GM12878 (cell line): ENCODE data around the gene NCAPD2.

Experiments
- CBX5 ChIP-seq: sonication (generic); IDR thresholded peaks from 2 replicates; pipeline ENCODE4 v1.6.1; 2016; ENCODE audit warnings: low read depth, moderate library complexity, mild to moderate bottlenecking, inconsistent platforms
- CHD1 ChIP-seq: IDR thresholded peaks from 2 replicates; pipeline ENCODE4 v1.6.1; 2012; ENCODE audit warnings: low read depth, low read length, improper control_type of control experiment
- EZH2 ChIP-seq: IDR thresholded peaks from 2 replicates; pipeline ENCODE4 v1.6.1; 2012; ENCODE audit warnings: low read depth, mild to moderate bottlenecking, control low read depth, inconsistent platforms, low read length, borderline replicate concordance; ENCODE audit not compliant: control insufficient read depth
- HCFC1 ChIP-seq: fragments of 150-350 bp; IDR thresholded peaks from 2 replicates; pipeline ENCODE4 v1.6.1; 2014; ENCODE audit warnings: low read length
- MYC ChIP-seq: IDR thresholded peaks from 2 replicates; pipeline ENCODE4 v1.6.1; 2011; ENCODE audit warnings: mild to moderate bottlenecking, low read length, moderate library complexity, inconsistent platforms; ENCODE audit not compliant: insufficient read depth, insufficient replicate concordance, insufficient read length, severe bottlenecking
- TF ChIP-seq, protein P1 (sequence below), 3 experiments: IDR thresholded peaks in 2 of 3; conservative IDR thresholded peaks in 1 of 3; 2 replicates each; pipeline ENCODE4 v1.5.1; 2011; ENCODE audit warnings: low read depth in 3 of 3, low read length in 3 of 3, mild to moderate bottlenecking in 3 of 3, control low read depth in 2 of 3, moderate library complexity in 2 of 3, inconsistent platforms in 1 of 3, mixed read lengths in 1 of 3; ENCODE audit not compliant: control insufficient read depth in 2 of 3, insufficient read depth in 1 of 3; ENCODE audit errors: extremely low read depth in 1 of 3
- TF ChIP-seq, protein P2 (sequence below): IDR thresholded peaks from 2 replicates; pipeline ENCODE4 v1.6.1; 2011; ENCODE audit warnings: low read depth, low read length, improper control_type of control experiment, borderline replicate concordance

DNA sequence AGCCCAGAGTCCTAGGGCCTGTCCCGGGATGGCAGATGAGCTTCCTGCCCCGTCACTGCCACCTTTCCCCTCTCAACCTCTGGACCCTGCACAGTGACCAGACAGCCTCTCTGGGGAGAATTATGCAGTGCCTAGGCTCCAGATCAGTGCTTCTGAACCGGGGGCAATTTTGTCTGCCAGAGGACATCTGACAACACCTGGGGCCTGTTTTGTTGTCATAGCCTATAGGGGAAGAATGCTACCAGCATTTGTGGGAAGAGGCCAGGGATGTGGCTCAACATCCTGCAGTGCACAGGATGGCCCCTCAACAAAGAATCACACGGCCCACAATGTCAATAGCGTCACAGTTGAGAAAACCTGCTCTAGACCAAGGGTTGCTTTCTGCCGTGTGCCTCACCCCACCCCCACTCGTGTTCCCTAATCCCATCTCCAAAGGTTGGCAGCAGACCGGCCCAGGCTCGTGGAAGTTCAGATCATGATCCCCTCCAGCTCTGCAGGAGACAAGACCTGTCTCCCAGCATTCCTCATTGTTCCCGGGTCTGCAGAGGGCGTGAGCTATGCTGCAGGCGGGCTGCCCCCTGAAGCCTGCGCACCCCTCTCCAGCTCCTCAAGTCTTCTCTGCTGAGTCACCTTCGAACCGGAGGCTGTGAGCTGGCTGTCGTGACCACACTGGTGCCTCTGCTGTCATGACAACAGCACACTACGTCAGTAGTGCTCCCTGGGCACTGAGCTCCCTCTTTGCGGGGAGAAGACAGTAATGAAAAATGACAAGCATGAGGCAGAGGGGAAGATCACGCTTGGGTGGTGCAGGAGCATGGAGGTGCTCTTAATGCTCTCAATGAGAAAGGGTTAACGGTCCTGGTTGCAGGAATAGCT, 38.4 kb downstream of the NCAPD2 start:
- TF ChIP-seq, protein P1, sequence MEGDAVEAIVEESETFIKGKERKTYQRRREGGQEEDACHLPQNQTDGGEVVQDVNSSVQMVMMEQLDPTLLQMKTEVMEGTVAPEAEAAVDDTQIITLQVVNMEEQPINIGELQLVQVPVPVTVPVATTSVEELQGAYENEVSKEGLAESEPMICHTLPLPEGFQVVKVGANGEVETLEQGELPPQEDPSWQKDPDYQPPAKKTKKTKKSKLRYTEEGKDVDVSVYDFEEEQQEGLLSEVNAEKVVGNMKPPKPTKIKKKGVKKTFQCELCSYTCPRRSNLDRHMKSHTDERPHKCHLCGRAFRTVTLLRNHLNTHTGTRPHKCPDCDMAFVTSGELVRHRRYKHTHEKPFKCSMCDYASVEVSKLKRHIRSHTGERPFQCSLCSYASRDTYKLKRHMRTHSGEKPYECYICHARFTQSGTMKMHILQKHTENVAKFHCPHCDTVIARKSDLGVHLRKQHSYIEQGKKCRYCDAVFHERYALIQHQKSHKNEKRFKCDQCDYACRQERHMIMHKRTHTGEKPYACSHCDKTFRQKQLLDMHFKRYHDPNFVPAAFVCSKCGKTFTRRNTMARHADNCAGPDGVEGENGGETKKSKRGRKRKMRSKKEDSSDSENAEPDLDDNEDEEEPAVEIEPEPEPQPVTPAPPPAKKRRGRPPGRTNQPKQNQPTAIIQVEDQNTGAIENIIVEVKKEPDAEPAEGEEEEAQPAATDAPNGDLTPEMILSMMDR (IDR thresholded peaks at IDR 0.05 in 2 of 3, conservative IDR thresholded peaks at IDR 0.05 in 1 of 3; ENCODE audit: control insufficient read depth in 2 of 3, extremely low read depth in 1 of 3, insufficient read depth in 1 of 3, low read depth in 3 of 3, low read length in 3 of 3), result no peak
- TF ChIP-seq MYC (no peak), EZH2 (no peak), HCFC1 (no peak), CHD1 (no peak), CBX5 (no peak)
- TF ChIP-seq, protein P2, sequence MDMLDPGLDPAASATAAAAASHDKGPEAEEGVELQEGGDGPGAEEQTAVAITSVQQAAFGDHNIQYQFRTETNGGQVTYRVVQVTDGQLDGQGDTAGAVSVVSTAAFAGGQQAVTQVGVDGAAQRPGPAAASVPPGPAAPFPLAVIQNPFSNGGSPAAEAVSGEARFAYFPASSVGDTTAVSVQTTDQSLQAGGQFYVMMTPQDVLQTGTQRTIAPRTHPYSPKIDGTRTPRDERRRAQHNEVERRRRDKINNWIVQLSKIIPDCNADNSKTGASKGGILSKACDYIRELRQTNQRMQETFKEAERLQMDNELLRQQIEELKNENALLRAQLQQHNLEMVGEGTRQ, result no peak
